Measurements from ENCODE around the gene ARHGAP26.

The ARHGAP26 gene

DNA sequence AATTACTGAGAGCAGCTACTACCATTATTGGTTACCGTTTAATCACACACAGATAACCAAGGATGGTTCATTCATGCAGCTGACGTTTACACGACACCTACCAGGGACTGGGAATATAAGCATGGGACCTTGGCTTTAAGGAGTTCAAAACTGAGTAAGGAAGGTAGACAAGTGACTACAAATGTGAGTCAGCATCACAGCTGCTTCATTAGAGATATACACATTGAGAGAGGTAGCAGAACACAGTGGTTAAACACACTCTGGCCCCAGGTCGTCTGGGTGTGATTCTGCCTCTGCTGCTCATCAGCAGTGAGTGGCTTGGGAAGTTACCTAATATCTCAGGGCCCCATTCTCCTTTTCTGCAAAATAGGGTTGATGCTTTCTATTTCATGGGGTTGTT lies 364.7 kb downstream of the ARHGAP26 start:
- no peak for DNase-seq (ENCODE audit: low read depth, low spot score)

DNA sequence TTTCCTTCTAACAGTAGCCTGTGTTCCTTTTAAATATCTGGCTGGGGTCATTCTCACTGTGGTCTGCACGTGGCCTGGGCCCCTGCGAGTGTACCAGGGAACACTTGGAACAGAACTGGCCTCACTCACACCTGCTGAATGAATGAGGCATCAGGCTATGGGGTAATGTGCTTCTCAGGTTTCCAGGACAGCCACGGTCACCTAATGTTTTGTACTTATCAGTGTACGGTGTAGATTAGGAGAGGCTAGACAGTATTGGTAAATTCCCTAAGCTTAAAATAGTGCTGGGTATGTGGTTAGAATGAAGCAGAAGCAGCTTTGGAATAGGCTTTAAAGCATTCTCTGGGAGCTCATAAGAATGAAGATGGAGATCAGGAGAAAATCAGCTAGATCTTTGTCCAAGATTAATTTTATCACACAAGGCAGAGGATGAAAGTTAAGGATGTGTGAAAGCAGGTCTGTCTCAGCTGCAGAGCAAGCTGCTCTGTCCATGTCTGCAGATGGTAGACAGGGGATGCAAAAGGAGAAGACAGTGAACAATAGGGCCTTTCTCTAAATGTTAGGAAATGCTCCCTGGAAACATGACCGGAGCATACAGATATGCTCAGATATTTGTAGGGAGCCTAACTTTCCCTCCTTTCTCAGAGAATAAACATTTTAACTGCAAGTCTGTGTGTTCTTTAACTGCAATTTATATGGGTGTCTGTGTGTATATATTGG lies 365.8 kb downstream of the ARHGAP26 start:
- DNase-seq (ENCODE audit: low read depth, low spot score): no peak

DNA sequence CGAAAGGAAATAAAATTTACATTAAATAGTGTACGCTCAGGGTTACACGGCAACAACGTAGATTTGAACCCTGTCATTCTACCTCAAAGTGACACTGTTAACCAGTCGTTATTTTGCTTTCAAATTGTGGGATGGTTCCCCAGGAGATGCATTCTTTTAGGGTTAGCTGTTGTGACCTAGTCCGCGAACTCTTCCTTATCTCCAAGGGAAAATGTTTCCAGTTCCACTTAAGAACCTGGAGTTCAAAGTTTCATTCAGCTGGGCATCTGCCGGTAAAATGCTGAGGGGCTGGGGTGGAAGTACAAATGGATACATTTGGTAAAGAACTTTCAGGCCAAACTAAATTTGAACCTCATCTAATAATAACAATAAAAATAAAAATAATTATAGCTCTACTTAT lies 368.7 kb downstream of the ARHGAP26 start:
- DNase-seq (ENCODE audit: low read depth, low spot score): no peak

DNA sequence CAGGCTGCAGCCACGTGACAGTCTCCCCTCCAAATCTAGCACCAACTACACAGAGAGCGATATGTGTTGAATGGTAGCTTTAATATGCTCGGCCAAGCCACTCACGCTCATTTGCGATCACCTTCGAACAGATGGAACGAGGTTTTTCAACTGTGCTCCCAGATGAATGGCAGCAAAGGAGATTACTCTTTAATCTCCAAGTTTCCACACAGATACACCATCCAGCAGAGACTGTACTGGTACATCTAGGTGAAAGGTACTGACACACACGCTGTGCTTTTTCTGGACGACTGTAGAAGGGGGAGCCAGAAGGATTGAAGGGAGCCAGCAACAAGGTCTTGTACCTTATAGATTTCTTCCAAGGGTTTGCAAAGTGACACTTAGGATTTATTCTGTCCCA lies 369.4 kb downstream of the ARHGAP26 start:
- DNase-seq (ENCODE audit: low read depth, low spot score): no peak

DNA sequence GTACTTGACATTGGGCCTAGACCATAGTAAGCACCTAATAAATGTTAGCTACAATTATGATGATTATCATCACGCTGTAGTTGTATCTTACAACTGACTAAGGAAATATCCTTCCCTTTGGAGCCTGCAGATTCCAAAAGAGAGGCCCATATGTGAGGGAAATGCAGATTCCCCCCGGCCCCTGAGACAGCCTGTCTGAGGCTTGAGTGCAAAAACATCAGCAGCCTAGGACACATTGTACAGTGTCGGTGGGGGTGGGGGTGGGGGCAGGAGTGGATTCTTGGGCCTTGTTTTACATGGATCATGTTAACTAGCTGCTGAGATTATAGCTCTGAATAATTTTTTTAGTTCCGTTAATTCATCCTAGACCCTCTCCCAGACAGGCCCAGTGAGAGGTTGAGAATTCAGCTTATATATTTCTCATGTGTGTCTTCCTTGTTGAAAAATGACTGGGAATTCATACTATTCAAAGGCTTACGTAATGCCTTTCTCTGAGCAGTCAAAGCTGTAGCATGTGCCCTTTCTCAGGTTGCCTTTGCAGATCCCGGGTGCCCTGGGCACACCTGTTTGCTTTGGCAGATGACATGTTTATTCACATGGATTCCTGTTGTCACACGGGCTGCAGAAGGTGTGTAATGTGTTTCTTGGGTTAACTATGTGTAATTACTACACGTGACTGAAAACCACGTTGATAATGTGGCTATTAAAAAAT lies 370.5 kb downstream of the ARHGAP26 start:
- no peak for DNase-seq (ENCODE audit: low read depth, low spot score)

DNA sequence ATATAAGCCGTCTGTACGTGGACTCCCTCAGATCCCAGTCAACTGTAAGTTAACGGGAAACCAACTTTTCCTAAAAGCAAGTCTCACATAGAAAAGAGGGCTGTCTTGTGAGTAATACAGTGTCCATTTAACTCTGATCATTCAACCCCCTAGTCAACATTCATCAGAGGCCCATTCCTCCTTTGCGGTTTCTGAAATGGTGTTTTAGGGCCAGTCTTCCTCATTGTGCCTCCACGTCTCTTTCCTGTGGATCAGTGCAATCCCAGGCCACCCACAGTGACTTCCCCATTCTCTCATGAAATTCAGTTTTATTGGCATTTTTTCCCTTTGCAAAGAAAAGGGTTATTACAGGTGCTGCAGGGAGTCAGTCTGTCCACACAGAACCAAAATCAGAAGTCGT lies 371.5 kb downstream of the ARHGAP26 start:
- no peak for DNase-seq (ENCODE audit: low read depth, low spot score)

DNA sequence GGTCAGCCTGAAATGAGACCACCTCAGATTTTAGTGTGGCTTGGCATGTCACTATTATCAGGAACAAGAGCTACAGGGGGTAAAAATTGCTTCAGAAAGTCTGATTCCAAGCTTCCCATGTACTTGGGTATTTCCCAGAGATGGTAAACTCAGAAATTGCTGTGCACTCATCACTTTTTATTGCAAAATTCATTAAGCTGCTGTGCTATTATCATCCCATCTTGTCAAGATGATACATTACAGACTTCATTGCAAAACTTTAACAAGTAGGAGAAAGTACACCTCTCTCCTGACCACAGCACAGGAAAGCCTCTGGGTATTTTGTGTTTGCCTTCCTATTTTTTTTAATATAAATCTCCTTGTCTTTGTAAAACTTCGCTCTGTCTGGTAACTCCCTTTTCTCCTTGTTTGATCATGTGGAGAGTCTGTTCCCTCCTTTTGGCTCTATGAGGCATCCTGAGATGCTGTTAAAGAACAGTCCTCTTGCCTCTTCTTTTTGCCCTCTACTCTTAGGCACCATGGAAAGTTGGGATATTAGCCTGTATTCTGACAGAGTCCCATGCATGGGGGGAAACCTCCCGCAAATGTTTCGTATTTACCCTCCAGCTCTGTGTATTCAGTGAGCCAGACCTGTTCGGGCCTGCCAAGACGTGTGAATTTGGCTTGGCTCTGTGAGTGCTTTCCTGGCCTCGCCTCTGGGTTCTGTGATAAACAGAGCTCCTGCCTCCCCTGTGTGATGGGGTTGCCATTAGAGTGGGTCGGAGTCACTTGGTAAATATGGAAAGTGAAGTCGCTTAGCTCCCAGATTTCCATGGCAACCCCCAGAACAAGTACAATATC lies 372.6 kb downstream of the ARHGAP26 start:
- DNase-seq (ENCODE audit: low read depth, low spot score): no peak

DNA sequence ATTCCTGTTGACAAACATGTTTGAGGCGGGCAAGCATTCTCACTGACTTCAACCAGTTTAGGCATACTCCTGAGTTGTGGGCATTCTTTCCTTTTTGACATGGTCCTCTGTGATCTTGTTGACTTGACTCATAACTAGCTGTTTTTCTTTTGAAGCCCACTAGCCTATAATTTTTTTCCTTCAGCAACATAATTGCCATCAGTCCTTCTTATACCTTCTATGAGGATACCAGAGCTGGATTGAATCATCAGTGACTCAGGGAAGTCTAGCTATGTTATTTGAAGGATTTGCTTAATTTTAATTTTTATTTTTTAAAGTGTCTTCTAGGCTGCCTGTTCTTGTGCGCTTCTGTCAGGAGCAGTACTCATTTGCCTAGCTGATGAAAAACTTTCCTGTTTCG lies 373.8 kb downstream of the ARHGAP26 start:
- no peak for DNase-seq (ENCODE audit: low read depth, low spot score)

DNA sequence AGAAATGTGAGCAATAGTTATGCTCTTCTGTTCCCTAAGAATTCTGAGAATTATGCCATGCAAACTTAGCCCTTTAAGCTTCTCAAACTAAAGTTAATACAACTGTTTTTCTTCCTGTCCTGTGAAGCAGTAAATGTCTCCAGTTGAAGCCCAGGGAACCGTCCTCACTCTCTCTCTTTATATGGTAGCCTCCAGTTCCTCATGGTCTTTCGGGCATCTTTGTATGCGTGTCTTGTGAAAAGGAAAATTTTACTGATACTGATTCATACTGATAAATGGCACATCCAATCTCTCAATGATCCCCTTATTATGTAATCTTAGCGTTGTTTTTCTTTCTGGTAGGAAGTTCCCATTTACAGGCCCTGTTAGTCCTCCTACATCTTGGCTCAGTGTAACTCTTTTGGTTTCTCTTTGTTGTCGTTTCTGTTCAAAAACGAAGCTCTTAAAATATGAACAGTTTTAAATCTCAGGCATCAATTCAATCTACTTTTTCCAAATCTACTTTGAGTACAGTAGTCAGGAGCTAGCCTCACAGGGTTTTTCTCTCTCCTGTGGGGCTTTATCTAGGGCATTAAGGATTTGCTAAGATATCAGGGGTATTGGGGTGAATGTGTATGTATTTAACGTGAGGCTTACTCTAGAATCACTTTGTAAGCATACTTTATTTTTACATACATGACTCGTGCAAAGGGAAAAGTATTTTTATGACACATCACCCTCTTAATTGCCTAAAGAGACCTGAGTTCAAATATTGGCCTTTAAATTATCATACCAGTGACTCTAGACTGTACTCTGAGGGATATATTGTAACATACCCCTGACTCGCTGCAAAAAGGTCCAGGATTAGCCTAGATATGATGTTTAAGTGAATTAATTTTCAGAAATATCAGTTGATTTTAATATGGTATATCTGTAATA lies 375.3 kb downstream of the ARHGAP26 start:
- no peak for DNase-seq (ENCODE audit: low read depth, low spot score)

DNA sequence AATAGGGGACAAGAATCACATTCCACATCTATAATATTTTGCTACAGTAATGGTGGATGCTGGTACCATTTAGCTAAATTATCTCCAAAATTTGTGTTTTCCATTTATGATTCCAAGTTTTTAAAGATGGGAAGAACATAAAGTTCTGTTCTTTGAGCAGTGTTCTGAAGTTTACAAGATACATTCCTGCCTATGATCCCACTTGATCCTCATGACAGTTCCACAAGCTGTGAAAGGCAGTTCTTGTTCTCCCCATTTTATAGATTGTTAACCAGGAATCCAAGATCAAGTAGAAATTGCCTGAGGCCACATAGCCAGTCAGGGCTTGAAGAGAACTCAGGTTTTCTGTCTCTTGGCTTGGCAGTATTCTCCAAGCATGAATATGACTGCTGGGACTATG lies 376.0 kb downstream of the ARHGAP26 start:
- DNase-seq (ENCODE audit: low read depth, low spot score): no peak

DNA sequence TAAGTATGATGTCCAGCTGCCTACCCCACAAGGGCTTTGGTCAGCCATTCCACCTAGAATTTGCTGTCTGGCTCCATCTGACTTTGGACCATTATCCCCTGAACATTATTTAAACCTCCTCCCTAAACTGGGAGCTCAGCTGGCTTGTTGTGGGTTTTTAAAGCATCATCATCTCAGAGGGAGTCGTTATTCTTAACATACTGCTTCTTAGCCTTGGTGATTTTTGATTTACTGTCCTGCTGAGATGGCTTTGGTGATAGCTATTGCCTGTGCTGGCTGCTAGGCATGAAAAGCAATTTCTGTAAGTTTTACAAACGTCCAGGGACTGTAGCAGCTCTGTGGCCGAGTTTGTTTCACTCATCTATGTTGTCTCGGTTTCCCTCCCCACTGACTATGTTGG lies 377.2 kb downstream of the ARHGAP26 start:
- DNase-seq (ENCODE audit: low read depth, low spot score): no peak

DNA sequence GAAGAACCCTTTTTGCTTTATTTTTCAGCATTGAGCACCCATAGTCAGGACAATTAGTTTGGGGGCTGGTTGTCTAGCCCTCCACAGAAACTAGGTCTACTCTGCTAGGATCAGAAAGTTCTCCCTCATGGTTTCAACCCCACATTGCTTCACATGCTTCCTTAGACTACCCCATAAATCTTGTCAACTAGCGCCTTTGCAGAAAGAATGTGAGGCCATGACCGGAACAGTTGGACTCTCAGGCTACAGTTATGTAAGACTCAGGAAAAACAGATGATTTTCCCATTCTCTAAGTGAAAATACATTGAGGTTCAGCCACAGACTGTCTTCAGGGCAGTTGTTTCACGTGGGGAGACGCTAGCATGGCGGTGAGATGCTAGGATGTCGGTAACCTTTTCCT lies 377.7 kb downstream of the ARHGAP26 start:
- DNase-seq (ENCODE audit: low read depth, low spot score): no peak

DNA sequence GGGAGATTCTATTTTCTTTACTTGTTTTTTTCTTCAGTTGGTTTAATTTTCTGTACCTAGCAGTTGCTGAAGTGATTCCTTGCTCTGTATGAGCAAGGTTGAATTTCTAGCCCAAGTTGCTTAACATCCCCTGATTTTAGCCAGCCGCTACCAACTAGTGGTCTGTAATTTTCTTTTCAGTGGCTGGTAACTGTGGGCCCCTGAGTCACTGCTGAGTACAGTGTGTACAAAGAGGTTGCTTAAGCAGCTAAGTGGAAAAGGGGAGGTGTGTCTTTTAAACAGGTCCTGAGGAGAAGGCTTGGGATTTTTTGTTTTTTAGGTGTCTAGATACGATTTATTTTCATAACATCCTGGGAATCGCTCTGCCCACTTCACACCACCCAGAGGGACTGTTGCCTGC lies 378.6 kb downstream of the ARHGAP26 start:
- no peak for DNase-seq (ENCODE audit: low read depth, low spot score)

DNA sequence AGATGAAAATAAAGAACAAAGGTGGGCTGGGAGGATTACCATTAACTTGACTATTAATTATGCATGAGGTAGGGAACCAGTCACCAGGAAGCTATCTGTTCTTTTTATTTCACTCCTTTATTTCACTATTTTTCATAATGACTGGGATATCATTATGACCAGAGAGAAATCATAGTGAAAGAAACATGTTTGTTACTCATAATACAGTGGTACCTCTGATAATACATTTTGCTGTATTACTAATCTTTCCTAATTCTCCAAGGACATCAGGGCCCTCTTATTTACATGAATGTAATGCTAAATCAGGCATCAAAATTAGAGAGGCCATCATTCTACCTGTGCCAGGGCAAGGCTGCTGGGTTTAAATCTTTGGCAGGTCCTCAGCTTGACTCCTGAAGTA lies 379.6 kb downstream of the ARHGAP26 start:
- DNase-seq (ENCODE audit: low read depth, low spot score): no peak

DNA sequence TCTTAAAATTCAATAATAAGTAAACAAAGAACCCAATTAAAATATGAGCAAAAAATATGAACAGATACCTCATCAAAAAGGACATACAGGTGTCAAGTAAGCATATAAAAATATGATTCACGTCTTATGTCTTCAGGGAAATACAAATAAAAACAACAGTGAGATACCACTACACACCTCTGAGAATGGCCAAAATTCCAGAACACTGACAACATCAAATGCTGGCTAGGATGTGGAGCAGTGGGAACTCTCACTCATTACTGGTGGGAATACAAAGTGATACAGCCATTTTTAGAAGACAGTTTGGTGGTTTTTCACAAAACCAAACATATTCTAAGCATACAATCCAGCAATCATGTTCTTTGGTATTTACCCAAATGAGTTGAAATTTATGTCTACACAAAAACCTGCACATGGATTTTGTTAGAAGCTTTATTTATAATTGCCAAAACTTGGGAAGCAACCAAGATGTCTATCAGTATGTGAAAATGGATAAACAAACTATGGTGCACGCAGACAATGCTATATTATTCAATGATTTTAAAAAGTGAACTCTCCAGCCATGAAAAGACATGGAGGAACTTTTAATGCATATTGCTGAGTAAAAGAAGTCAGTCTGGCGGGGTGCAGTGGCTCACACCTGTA lies 381.0 kb downstream of the ARHGAP26 start:
- no peak for DNase-seq (ENCODE audit: low read depth, low spot score)

DNA sequence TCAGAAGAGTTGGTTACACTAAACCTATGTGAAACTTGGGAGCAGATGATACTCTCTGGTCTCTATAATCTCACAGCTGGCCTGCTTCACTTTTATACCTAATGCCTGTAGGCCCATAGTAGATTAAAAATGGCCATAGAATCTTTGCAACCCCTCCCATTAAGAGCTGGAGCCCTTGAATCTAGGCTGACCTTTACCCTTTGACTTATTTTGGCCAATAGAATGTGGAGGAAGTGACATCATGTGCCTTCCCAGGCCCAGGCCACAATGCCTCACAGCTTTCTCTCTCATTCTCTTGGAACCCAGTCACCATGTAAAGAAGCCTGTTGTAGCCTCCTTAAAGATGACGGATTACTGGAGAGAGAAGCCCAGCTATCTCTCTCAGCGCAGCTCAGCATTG lies 382.3 kb downstream of the ARHGAP26 start:
- no peak for DNase-seq (ENCODE audit: low read depth, low spot score)

DNA sequence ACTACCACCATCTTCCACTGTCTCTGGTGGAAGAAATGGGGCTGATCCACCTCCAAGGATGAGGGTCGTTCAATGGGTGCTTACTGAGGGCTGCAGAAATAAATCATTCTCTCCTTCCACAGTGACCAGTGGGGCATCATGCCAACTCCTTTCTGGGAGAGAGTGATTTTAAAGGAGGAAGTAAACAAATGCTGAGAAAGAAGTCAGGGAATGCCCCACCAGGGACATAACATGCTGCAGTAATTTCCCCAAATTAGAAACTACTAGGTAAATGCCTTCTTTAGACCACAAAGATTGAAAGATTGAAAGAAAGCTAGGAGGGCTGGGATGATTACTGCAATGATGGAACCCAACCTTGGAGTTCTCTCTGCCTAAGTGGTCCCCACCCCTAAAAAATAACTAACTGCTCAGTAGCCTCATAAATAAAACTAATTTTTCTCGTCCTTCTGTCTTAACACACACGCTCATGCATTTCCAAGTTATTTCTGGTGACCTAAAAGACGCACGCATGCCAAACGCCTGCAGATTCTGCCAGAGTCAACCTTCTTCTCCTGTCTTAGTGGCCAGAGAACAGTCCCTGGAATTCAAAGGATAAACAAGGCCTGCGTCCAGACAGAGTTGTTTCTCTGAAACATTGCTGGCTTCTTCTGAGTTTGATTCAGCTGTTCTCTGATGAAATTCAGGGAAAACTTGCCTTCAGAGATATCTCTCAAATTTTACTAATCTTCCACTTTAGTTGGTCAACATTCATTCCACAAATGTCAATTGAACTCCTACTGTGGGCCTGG lies 383.3 kb downstream of the ARHGAP26 start:
- no peak for DNase-seq (ENCODE audit: low read depth, low spot score)

DNA sequence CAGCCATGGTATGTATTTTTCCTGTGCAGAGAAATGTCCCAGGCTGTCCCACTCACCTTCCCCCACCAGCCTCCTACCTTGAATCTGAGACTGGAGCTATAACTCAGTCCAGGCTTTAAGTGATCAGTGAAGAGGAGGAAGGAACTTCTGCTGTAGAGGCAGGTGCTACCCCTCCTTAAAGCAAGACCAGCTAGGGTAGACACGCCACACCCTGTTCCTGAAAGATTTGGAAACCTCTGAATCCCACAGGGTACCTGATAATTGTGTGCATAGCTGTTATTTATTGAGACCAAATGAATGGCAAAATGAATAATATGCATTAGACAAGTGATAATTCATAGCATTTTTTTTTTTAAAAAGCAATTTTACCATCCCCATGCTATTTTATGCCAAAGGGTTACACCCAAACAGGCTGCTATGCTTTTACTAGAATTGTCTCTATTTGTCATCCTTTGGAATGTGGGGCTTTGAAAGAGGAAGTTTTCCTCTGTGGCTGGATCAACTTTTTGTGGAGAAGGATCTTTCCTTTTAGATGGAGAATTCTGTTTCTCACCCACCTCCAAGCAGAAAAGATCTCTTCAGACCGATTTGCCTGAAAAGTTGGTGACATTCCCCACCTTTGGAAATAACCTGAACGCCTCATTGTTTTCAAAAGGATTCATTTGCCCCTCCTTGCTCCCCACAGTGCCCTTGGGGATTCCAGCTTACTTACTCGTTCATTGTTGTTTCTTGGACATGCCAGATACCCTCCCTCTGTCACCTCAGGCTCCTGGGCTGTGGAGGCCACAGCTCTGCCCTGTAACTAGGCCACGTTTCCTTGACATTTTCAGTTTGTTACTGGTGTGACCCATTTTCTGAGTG lies 384.6 kb downstream of the ARHGAP26 start:
- no peak for DNase-seq (ENCODE audit: low read depth, low spot score)

DNA sequence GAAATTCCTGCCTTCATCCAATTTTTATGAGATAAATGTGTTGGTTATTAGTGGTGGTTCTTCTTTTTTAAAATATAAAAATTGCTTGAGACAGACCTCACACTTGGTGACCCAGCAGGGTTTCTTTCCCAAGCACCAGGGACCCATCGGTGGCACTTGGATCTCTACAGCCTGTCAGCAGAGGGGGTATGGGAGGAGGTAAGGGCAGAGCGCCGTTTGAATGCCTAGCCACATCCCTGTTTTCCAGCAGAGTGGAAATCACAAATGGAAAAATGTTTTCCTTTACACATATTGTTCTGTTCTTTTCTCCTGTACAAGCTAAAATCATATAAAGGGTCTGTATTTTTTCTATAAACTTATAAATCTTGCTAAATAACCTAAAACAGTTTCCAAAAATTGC lies 385.3 kb downstream of the ARHGAP26 start:
- no peak for DNase-seq (ENCODE audit: low read depth, low spot score)
